Uterus (tissue), 2 donors: ENCODE measurements around the gene CDKAL1.

Experiments used
- CTCF ChIP-seq, 4 experiments: fragments of 200-600 bp in 2 of 4; fragments of 450-650 bp in 2 of 4; sonication (generic) in 2 of 4; IDR thresholded peaks; one replicate each; pipeline ENCODE4 v1.5.1; 2016 to 2019; ENCODE audit warnings: antibody characterized with exemption in 4 of 4, mild to moderate bottlenecking in 2 of 4, moderate library complexity in 1 of 4
- POLR2A ChIP-seq, 2 donors: fragments of 450-650 bp; IDR thresholded peaks; one replicate each; pipeline ENCODE4 v1.6.1; 2016; ENCODE audit warnings: antibody characterized with exemption in 2 of 2, mild to moderate bottlenecking in 1 of 2, moderate library complexity in 1 of 2

- TF ChIP-seq POLR2A (IDR thresholded peaks at IDR 0.05), result no peak
- TF ChIP-seq CTCF (IDR thresholded peaks at IDR 0.05), result no peak
Measured at GRCh38 chr6:21163838-21164180, 629.6 kb downstream of the CDKAL1 start.
